Hepatocyte (in vitro differentiated cells): ENCODE measurements around the gene SCP2. TPM values are rescaled to one million over a fixed set of nuclear protein-coding genes. Genes with fewer than 3 reads are reported as not detected.

Source experiments
- DNase-seq: peaks from one replicate; pipeline ENCODE4 v3.0.0-alpha.2; 2016; ENCODE audit warnings: low spot score
- H2AFZ ChIP-seq: fragments of 200-600 bp; sonication (generic); 2 replicates; pipeline ENCODE4 v1.6.0; 2016; ENCODE audit warnings: antibody characterized with exemption, mild to moderate bottlenecking
- H3K27ac ChIP-seq: fragments of 200-600 bp; sonication (generic); 2 replicates; pipeline ENCODE4 v1.5.1; 2016; ENCODE audit warnings: mild to moderate bottlenecking
- H3K27me3 ChIP-seq: fragments of 200-600 bp; sonication (generic); 2 replicates; pipeline ENCODE4 v1.6.1; 2016
- H3K36me3 ChIP-seq: fragments of 200-600 bp; sonication (generic); replicated peaks from 2 replicates; pipeline ENCODE4 v1.5.1; 2016; ENCODE audit warnings: low read depth; ENCODE audit not compliant: insufficient read depth
- H3K4me1 ChIP-seq: fragments of 200-600 bp; sonication (generic); 2 replicates; pipeline ENCODE4 v1.5.1; 2016; ENCODE audit warnings: mild to moderate bottlenecking, moderate library complexity; ENCODE audit not compliant: insufficient read depth
- H3K4me2 ChIP-seq: fragments of 200-600 bp; sonication (generic); 2 replicates; pipeline ENCODE4 v1.6.0; 2016
- H3K4me3 ChIP-seq: fragments of 200-600 bp; sonication (generic); 2 replicates; pipeline ENCODE4 v1.5.1; 2016; ENCODE audit warnings: mild to moderate bottlenecking
- H3K79me2 ChIP-seq: fragments of 200-600 bp; sonication (generic); 2 replicates; pipeline ENCODE4 v1.6.0; 2017; ENCODE audit warnings: mild to moderate bottlenecking
- H3K9me2 ChIP-seq: fragments of 200-600 bp; sonication (generic); replicated peaks from 2 replicates; pipeline ENCODE4 v1.6.0; 2017; ENCODE audit warnings: mild to moderate bottlenecking; ENCODE audit not compliant: insufficient read depth
- H3K9me3 ChIP-seq: fragments of 200-600 bp; sonication (generic); 2 replicates; pipeline ENCODE4 v1.5.1; 2016; ENCODE audit warnings: low read depth, mild to moderate bottlenecking
- H4K20me1 ChIP-seq: fragments of 200-600 bp; sonication (generic); 2 replicates; pipeline ENCODE4 v1.6.0; 2016; ENCODE audit warnings: mild to moderate bottlenecking; ENCODE audit not compliant: insufficient read depth, poor library complexity, severe bottlenecking
- CTCF ChIP-seq: fragments of 200-600 bp; sonication (generic); IDR thresholded peaks from 2 replicates; pipeline ENCODE4 v1.5.1; 2016; ENCODE audit warnings: antibody characterized with exemption, mild to moderate bottlenecking; ENCODE audit not compliant: poor library complexity
- EZH2 ChIP-seq: fragments of 200-600 bp; sonication (generic); IDR thresholded peaks from 2 replicates; pipeline ENCODE4 v1.6.1; 2016; ENCODE audit warnings: antibody characterized with exemption, mild to moderate bottlenecking, borderline replicate concordance
- EZH2phosphoT487 ChIP-seq: fragments of 200-600 bp; sonication (generic); IDR thresholded peaks from one replicate; pipeline ENCODE4 v1.6.1; 2018; ENCODE audit warnings: antibody characterized with exemption, mild to moderate bottlenecking, low read depth, moderate library complexity; ENCODE audit not compliant: unreplicated experiment, severe bottlenecking
- WGBS: methylation state at CpG from one replicate; pipeline ENCODE4 v1.1.6; 2016; ENCODE audit warnings: low lambda C conversion rate; ENCODE audit errors: missing lambda C conversion rate; 5-methylcytosine and 5-hydroxymethylcytosine counted together
- polyA plus RNA-seq: library from polyadenylated mRNA; unstranded; fragments of >200 nt; fragmentation: Nextera tagmentation; extraction: Ambion mirVana; gene quantifications from 2 replicates; pipeline ENCODE4 v1.2.1, GENCODE V29; 2016
- total RNA-seq: library from RNA; depleted of rRNA; stranded (reverse); fragments of >200 nt; gene quantifications from 2 replicates; pipeline ENCODE4 v1.2.3, GENCODE V29; 2014

Gene SCP2
- total and polyA plus RNA-seq, 2 experiments from 2014 or later, result 201 to 310 TPM

GRCh38 chr1:53014791-53015507 is 87.9 kb downstream of the SCP2 start:
- 2% methylated on average over 9 of the region's 9 CpGs for WGBS
- DNase-seq, result peak; percentile 90

GRCh38 chr1:53015508-53015860 is 88.4 kb downstream of the SCP2 start:
- H3K4me1 ChIP-seq, result no peaks in the 10 kb centered on the region
- H3K4me3 ChIP-seq, result peak overlapping the region; percentile 69
- WGBS, result 29% methylated on average over 3 of the region's 3 CpGs
- H3K9me3 ChIP-seq, result no peaks in the 10 kb centered on the region
- DNase-seq, result no peak
- H3K79me2 ChIP-seq, result peaks cover 55% of the 10 kb centered on the region
- no peak for TF ChIP-seq CTCF
- no peak for TF ChIP-seq EZH2
- TF ChIP-seq EZH2phosphoT487, result no peak
- no peaks in the 10 kb centered on the region for H3K27me3 ChIP-seq
- no peaks in the 10 kb centered on the region for H4K20me1 ChIP-seq
- no peaks in the 10 kb centered on the region for H3K9me2 ChIP-seq
- H3K36me3 ChIP-seq, result no peaks in the 10 kb centered on the region
- peak overlapping the region; percentile 89 for H3K4me2 ChIP-seq
- peak overlapping the region; percentile 58 for H2AFZ ChIP-seq
- peak overlapping the region; percentile 69 for H3K27ac ChIP-seq

More at GRCh38 chr1:53014791-53015507, 87.9 kb downstream of the SCP2 start:
- Histone ChIP-seq H3K36me3 (no peaks in the 10 kb centered on the region), H3K4me2 (peak overlapping the region; percentile 89), H4K20me1 (no peaks in the 10 kb centered on the region), H3K79me2 (peaks cover 49% of the 10 kb centered on the region), H3K27ac (peak overlapping the region; percentile 69), H2AFZ (peak overlapping the region; percentile 89), H3K27me3 (no peaks in the 10 kb centered on the region), H3K9me3 (no peaks in the 10 kb centered on the region), H3K4me1 (no peaks in the 10 kb centered on the region), H3K4me3 (peak overlapping the region; percentile 69), H3K9me2 (no peaks in the 10 kb centered on the region)
- no peak for TF ChIP-seq EZH2
- TF ChIP-seq EZH2phosphoT487, result no peak
- no peak for TF ChIP-seq CTCF

GRCh38 chr1:53016705-53017104 is 89.6 kb downstream of the SCP2 start:
- no peak overlapping the region for H3K4me3 ChIP-seq

More at GRCh38 chr1:53016705-53017104, 89.6 kb downstream of the SCP2 start:
- Histone ChIP-seq H3K36me3 (no peaks in the 10 kb centered on the region), H4K20me1 (no peaks in the 10 kb centered on the region), H3K27me3 (no peaks in the 10 kb centered on the region), H3K4me1 (no peaks in the 10 kb centered on the region), H2AFZ (no peak overlapping the region), H3K9me3 (no peaks in the 10 kb centered on the region), H3K27ac (no peak overlapping the region), H3K79me2 (peaks cover 67% of the 10 kb centered on the region), H3K4me2 (peak overlapping the region; percentile 89), H3K9me2 (no peaks in the 10 kb centered on the region)
- WGBS, result 91% methylated on average over 1 of the region's 1 CpG
- DNase-seq, result no peak
- TF ChIP-seq EZH2, result no peak
- no peak for TF ChIP-seq CTCF
- TF ChIP-seq EZH2phosphoT487, result no peak
